DOHH2 (cell line): Measurements from ENCODE around the gene PLSCR3.

Experiments used
- CTCF ChIP-seq: fragments of 200-600 bp; sonication (generic); IDR thresholded peaks from one replicate; pipeline ENCODE4 v1.5.1; 2014; ENCODE audit warnings: antibody characterized with exemption, mild to moderate bottlenecking, low read depth, low read length; ENCODE audit not compliant: poor library complexity, severe bottlenecking
- EZH2phosphoT487 ChIP-seq: fragments of 200-600 bp; sonication (generic); IDR thresholded peaks from 2 replicates; pipeline ENCODE4 v1.6.1; 2017; ENCODE audit warnings: borderline replicate concordance, mild to moderate bottlenecking, antibody characterized with exemption, low read length, moderate library complexity, mixed read lengths

DNA sequence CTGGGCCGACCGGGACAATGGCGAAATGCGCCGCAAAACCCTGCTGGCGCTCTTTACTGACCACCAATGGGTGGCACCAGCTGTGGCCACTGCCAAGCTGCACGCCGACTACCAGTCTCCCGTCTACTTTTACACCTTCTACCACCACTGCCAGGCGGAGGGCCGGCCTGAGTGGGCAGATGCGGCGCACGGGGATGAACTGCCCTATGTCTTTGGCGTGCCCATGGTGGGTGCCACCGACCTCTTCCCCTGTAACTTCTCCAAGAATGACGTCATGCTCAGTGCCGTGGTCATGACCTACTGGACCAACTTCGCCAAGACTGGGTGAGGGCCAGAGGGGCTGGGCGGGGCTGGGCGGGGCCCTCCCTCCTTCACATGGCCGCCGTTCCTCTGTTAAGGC lies 21.5 kb upstream of the PLSCR3 start:
- TF ChIP-seq CTCF (no peak), EZH2phosphoT487 (no peak)
